ENCODE results near the gene FLNB.

DNA sequence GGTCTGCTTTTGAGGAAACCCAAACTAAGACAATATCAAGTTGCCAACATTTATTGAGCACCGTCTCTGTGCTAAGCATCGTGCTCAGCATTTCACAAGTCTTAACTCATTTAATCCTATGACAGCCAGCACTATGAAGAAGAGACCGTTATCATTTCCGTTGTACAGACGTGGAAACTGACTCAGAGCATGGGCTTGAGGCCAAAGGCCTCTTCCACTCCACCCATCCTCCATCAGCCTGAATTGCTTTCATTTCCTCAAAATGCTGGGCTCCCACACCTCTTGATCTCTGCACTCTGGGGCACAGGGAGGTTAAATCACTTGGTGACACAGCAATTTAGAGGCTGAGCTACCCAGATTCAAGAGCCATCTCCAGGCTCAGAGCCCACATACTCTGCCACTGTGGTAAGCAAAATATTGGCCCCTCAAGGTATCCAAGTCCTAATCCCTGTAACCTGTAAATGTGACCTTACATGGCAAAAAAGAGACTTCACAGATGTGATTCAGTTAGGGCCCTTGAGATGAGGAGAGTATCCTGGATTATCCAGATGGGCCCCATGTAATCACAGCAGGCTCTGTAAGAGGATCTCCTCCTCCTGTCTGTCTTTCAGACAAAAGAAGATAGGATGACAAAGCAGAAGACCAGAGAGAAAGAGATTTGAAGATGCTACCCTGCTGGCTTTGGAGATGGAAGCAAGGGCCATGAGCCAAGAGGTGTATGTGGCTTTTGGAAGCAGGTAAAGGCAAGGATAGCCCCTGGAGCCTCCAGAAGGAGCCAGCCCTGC lies 24.3 kb upstream of the FLNB start:
- TF ChIP-seq CTCF (IDR thresholded peaks at IDR 0.05) (no peak), POLR2A (IDR thresholded peaks at IDR 0.05) (no peak), POLR2AphosphoS5 (IDR thresholded peaks at IDR 0.05) (peak; percentile 24)

Data from prostate gland (tissue), 2 donors.